Activated CD4-positive, alpha-beta T cell treated with anti-CD3 and anti-CD28 coated beads for 36 hours (primary cell): ENCODE data around the gene ZNF396. TPM values are rescaled to one million over a fixed set of nuclear protein-coding genes. Genes with fewer than 3 reads are reported as not detected.
A peak's percentile ranks its signal among the peaks of the same experiment; 100 is the strongest.

Source experiments
- ATAC-seq: fragments of 200-7000 bp; cut with Tn5 transposase; one replicate; pipeline ENCODE4 v1.10.0; 2021; ENCODE audit warnings: mild to moderate bottlenecking, moderate library complexity
- CTCF ChIA-PET: fragments of 350-600 bp; sonication (Branson Sonifier 250); formaldehyde crosslinking; loops from one replicate; lab custom pipeline; 2021; ENCODE audit warnings: antibody characterized with exemption; lab: Charles Lee
- POLR2A ChIA-PET: fragments of 350-600 bp; sonication (Branson Sonifier 250); formaldehyde crosslinking; loops from one replicate; lab custom pipeline; 2021; ENCODE audit warnings: antibody characterized with exemption, inconsistent platforms; lab: Charles Lee
- DNase-seq: peaks from one replicate; pipeline ENCODE4 v3.0.0-alpha.2; 2020
- H3K27ac Mint-ChIP-seq: one replicate; pipeline ENCODE4 v1.8.0; 2021; ENCODE audit warnings: mixed read lengths
- H3K27me3 Mint-ChIP-seq: one replicate; pipeline ENCODE4 v1.8.0; 2021; ENCODE audit warnings: mixed read lengths
- H3K36me3 Mint-ChIP-seq: one replicate; pipeline ENCODE4 v1.8.0; 2021; ENCODE audit warnings: low read depth, mixed read lengths
- H3K4me1 Mint-ChIP-seq: one replicate; pipeline ENCODE4 v1.8.0; 2021; ENCODE audit warnings: mixed read lengths
- H3K4me3 Mint-ChIP-seq: one replicate; pipeline ENCODE4 v1.8.0; 2021; ENCODE audit warnings: mild to moderate bottlenecking, moderate library complexity, mixed read lengths
- H3K9me3 Mint-ChIP-seq: one replicate; pipeline ENCODE4 v1.8.0; 2021; ENCODE audit warnings: low read depth, mixed read lengths
- intact Hi-C, 2 experiments: fragments of 100-400 bp; cut with DNase I in 1 of 2; cut with micrococcal nuclease in 1 of 2; formaldehyde crosslinking; loops; one replicate each; pipeline versions ENCODE4 v1.14.2 to v1.15.1; 2022 to 2024; cut with DNase I, micrococcal nuclease
- total RNA-seq, 2 experiments: library from RNA; stranded (reverse); gene quantifications; one replicate each; pipeline ENCODE4 v1.2.3, GENCODE V29; 2021

Gene ZNF396
- 1 to 10 TPM in 1 of 2 experiments, under 1 TPM in 1; 0.47 to 1.1 TPM for total RNA-seq

DNA sequence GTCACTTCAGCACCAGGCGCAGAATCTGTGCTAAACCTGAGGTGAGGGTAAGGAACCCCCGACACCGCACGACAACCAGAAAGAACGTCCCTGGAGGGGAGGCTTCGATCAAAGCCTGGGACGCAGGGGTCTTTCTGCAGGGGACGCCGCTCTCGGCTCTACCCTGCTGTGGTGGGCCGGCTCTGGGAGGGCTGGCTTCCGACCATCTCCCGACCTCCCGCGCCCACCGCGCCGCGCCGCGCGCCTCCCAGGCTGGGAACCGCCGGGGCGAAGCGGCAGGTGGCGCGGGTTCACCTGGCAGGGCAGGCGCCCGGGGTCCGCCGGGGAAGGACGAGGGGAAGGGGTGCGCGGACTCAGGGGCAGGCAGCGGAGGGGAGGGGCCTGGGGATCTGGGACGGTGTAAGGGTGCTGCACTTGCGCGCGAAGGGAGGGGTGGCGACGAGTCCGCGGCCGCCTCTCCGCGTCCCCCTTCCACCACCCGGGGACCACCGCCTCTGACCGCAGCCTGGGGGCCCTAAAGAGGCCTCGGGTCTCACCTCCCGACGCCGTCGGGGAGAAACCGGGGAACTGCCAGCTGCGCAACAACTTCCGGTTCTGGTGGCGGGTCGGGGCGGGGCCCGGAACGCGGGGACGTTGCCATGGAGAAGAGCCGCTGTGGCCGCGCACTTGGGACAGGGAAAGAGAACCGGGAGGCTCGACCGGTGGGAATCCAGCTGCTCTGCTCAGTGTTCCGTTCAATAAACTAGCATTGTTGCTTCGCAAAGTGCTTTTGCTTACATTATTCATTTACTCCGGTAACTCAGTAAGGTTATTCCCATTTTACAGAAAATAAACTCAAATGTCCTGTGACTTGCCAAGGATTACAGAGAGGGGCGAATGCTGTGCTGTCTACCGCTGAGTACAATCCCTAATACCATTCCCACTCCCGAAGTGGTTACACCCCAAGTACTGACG lies at the start of gene ZNF396:
TSS of gene ZNF396 (minus strand) at position 596 of the 954 bp plus-strand sequence. CDS start 3,045 bp downstream, outside the sequence.
- Mint-ChIP-seq H3K36me3 (no peaks in the 10 kb centered on the region), H3K4me3 (peak within 1 kb of the TSS; percentile 71), H3K27ac (peak within 1 kb of the TSS; percentile 19), H3K9me3 (no peaks in the 10 kb centered on the region), H3K27me3 (no peaks in the 10 kb centered on the region), H3K4me1 (peaks cover 10% of the 10 kb centered on the region)
- POLR2A ChIA-PET: no interaction called here
- CTCF ChIA-PET: no interaction called here
- ATAC-seq (peak; percentile 79), DNase-seq (peak; percentile 81)
- intact Hi-C loops: loop anchor here in 1 of 2 experiments (1.0 to 2.0 kb wide), 3 partner anchors 33 to 596 kb away; partner anchors contain the start of genes INO80C, RMP24 and ZNF24

DNA sequence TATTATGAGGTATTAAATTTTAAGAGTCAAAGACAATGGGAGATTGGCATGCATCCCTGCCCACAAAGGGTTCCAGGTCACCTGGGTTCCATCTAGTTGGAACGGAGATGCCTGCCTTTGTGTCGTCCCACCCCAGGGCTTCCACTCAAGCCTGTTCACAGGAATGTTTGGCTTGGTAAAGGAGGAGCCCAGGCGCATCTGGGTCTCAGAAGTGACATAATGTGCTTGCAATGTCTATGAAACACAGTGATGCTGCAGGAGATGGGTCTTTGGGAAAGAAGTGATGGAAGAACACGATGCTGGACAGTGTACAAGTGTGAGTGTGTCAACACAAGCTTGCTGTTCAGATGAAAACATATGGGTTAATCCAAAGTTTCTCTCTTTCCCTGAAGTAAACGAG lies 49.6 kb upstream of the ZNF396 start:
- ATAC-seq (no peak), DNase-seq (no peak)
- intact Hi-C loops: no loop called here
- peaks cover 2% of the 10 kb centered on the region for H3K27me3 Mint-ChIP-seq
- H3K36me3 Mint-ChIP-seq: no peaks in the 10 kb centered on the region
- no peak overlapping the region for H3K27ac Mint-ChIP-seq
- no peak overlapping the region for H3K4me3 Mint-ChIP-seq
- CTCF ChIA-PET: no interaction called here
- POLR2A ChIA-PET: no interaction called here
- H3K9me3 Mint-ChIP-seq: no peaks in the 10 kb centered on the region
- H3K4me1 Mint-ChIP-seq: no peaks in the 10 kb centered on the region

DNA sequence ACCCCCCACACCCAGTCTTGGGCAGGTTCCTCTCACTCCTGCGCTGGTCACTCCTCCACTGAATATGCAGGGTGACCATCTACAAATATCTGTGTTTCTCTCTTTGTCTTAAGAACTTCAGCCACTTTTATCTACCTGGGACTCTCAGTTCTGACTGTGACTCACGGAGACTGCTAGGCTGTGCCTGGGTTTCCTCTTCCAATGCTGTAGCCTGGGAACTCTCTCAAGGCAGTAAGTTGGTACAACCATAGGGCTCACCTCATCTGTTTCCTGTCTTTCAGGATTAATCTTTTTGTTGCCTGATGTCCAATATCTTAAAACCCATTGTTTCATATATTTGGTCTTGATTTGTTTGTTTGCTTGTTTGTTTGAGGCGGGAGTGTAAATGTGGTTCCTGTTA lies 47.2 kb upstream of the ZNF396 start:
- intact Hi-C loops: no loop called here
- DNase-seq: no peak
- ChIA-PET POLR2A (no interaction called here), CTCF (no interaction called here)
- no peak overlapping the region for H3K4me3 Mint-ChIP-seq
- no peak overlapping the region for H3K27ac Mint-ChIP-seq
- H3K36me3 Mint-ChIP-seq: no peaks in the 10 kb centered on the region
- no peak for ATAC-seq
- H3K9me3 Mint-ChIP-seq: no peaks in the 10 kb centered on the region
- H3K27me3 Mint-ChIP-seq: peaks cover 2% of the 10 kb centered on the region
- H3K4me1 Mint-ChIP-seq: no peaks in the 10 kb centered on the region

DNA sequence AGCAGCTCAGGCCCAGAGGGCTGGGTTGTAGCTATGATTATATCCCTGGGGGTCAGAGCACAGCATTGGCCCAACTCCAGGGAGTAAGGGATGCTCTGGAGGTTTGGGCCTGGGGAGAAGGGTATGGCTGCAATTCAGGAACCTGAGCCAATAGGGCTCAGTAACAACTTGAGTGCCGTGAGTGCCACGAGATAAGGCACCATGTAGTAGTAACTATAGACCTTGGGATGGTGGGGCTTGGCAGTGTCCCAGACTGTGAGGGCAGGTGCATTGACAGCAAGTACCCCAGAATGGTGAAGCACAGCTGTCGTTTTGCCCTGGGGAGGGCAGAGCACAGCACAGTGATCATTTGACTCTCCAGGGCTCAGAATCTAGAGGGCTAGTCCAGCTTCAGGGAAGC lies 45.1 kb upstream of the ZNF396 start:
- Mint-ChIP-seq H3K27ac (no peak overlapping the region), H3K9me3 (peaks cover 9% of the 10 kb centered on the region), H3K27me3 (peaks cover 2% of the 10 kb centered on the region), H3K4me1 (no peaks in the 10 kb centered on the region), H3K36me3 (no peaks in the 10 kb centered on the region), H3K4me3 (no peak overlapping the region)
- DNase-seq (no peak), ATAC-seq (no peak)
- ChIA-PET CTCF (interaction anchor here (1.5 kb wide), 1 partner anchor 14 kb away, joined by 4 read pairs; no protein-coding TSS in a partner anchor), POLR2A (no interaction called here)
- intact Hi-C loops: no loop called here

GRCh38 chr18:35418610-35419009 lies 41.5 kb upstream of the ZNF396 start:
- Mint-ChIP-seq H3K27ac (no peak overlapping the region), H3K27me3 (peaks cover 2% of the 10 kb centered on the region), H3K4me3 (no peak overlapping the region), H3K4me1 (peaks cover 18% of the 10 kb centered on the region), H3K9me3 (peaks cover 13% of the 10 kb centered on the region), H3K36me3 (no peaks in the 10 kb centered on the region)
- ATAC-seq (no peak), DNase-seq (no peak)
- ChIA-PET POLR2A (no interaction called here), CTCF (no interaction called here)
- intact Hi-C loops: no loop called here

DNA sequence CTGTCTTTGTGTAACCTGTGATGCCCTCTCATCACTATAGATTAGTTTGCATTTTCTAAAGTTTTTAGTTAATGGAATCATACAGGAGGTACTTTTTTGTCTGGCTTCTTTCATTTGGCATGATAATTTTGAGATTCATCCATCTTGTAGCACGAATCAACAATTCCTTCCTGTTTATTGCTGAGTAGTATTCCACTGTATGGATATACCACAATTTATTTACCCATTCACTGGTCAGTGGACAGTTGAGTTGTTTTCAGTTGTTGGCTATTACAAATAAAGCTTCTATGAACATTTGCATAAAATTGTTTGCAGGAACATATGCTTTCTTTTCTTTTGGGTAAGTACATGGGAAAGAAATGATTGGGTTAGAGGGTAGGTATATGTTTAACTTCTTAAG lies 40.1 kb upstream of the ZNF396 start:
- Mint-ChIP-seq H3K9me3 (peaks cover 13% of the 10 kb centered on the region), H3K27me3 (peaks cover 2% of the 10 kb centered on the region), H3K4me1 (peaks cover 25% of the 10 kb centered on the region), H3K4me3 (no peak overlapping the region), H3K36me3 (no peaks in the 10 kb centered on the region), H3K27ac (no peak overlapping the region)
- DNase-seq (no peak), ATAC-seq (no peak)
- intact Hi-C loops: no loop called here
- ChIA-PET CTCF (no interaction called here), POLR2A (no interaction called here)

GRCh38 chr18:35415511-35416073 lies 38.5 kb upstream of the ZNF396 start:
- H3K27ac Mint-ChIP-seq: peak overlapping the region; percentile 59
- H3K36me3 Mint-ChIP-seq: no peaks in the 10 kb centered on the region
- peak; percentile 66 for ATAC-seq
- no peak for DNase-seq
- POLR2A ChIA-PET: no interaction called here
- peaks cover 26% of the 10 kb centered on the region for H3K4me1 Mint-ChIP-seq
- peak overlapping the region; percentile 3 for H3K4me3 Mint-ChIP-seq
- H3K27me3 Mint-ChIP-seq: peaks cover 4% of the 10 kb centered on the region
- H3K9me3 Mint-ChIP-seq: peaks cover 13% of the 10 kb centered on the region
- intact Hi-C loops: no loop called here
- CTCF ChIA-PET: no interaction called here

DNA sequence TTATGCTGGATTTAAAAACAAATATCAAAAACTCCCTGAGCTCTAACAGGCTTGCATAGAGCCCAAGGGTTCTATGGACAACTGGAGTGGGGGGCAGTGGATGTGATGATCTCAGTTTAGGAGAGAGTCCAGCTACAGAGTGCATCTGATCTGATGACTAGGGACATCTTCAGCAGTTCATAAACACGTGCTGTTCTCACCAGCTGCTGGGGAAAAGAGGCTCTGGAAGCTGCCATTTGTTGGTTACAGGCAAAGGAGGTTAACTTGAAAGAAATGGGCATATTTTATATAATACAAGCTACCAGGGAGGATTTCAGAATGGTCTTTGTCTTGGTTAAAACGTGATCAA lies 36.0 kb upstream of the ZNF396 start:
- no peak for ATAC-seq
- H3K27me3 Mint-ChIP-seq: peaks cover 4% of the 10 kb centered on the region
- no peaks in the 10 kb centered on the region for H3K36me3 Mint-ChIP-seq
- peaks cover 8% of the 10 kb centered on the region for H3K9me3 Mint-ChIP-seq
- DNase-seq: no peak
- POLR2A ChIA-PET: no interaction called here
- CTCF ChIA-PET: interaction anchor here (0.7 to 1.2 kb wide), 4 partner anchors 27 to 343 kb away, joined by 3 to 4 read pairs (median 3); no protein-coding TSS in a partner anchor
- intact Hi-C loops: no loop called here
- no peak overlapping the region for H3K27ac Mint-ChIP-seq
- peaks cover 26% of the 10 kb centered on the region for H3K4me1 Mint-ChIP-seq
- no peak overlapping the region for H3K4me3 Mint-ChIP-seq

- ATAC-seq (no peak), DNase-seq (no peak)
- H3K4me3 Mint-ChIP-seq: no peak overlapping the region
- H3K27ac Mint-ChIP-seq: no peak overlapping the region
- H3K36me3 Mint-ChIP-seq: no peaks in the 10 kb centered on the region
- intact Hi-C loops: no loop called here
- no peaks in the 10 kb centered on the region for H3K9me3 Mint-ChIP-seq
- POLR2A ChIA-PET: no interaction called here
- H3K4me1 Mint-ChIP-seq: peaks cover 28% of the 10 kb centered on the region
- CTCF ChIA-PET: interaction anchor here (0.6 kb wide), 1 partner anchor 1023 kb away, joined by 3 read pairs; no protein-coding TSS in a partner anchor
- H3K27me3 Mint-ChIP-seq: peaks cover 4% of the 10 kb centered on the region
Measured at GRCh38 chr18:35411625-35412351, 34.7 kb upstream of the ZNF396 start.

DNA sequence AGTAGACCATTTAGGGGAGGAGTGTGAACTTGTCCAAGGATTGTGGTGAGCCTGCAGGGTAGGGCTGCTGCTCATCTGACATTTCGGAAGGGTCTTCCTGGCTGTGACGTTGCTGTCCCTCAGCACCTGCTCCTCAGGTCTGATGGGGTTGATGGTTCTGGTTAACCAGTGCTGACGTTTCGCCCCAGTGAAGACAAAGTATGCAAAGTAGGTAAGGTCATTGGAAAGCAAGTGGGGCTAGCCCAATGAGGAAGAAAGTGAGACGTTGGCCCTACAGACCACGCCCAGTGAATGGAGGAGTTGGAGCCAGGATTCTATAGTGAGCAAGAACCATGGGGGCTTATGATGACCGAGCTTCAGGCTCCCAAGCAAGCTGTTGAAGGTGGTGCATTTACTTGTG lies 33.4 kb upstream of the ZNF396 start:
- Mint-ChIP-seq H3K27me3 (peaks cover 4% of the 10 kb centered on the region), H3K9me3 (no peaks in the 10 kb centered on the region), H3K4me3 (no peak overlapping the region), H3K27ac (no peak overlapping the region), H3K4me1 (peaks cover 19% of the 10 kb centered on the region), H3K36me3 (no peaks in the 10 kb centered on the region)
- ATAC-seq: no peak
- ChIA-PET POLR2A (no interaction called here), CTCF (interaction anchor here (0.6 to 1.2 kb wide), 3 partner anchors 12 to 232 kb away, joined by 3 read pairs; no protein-coding TSS in a partner anchor)
- DNase-seq: no peak
- intact Hi-C loops: no loop called here

DNA sequence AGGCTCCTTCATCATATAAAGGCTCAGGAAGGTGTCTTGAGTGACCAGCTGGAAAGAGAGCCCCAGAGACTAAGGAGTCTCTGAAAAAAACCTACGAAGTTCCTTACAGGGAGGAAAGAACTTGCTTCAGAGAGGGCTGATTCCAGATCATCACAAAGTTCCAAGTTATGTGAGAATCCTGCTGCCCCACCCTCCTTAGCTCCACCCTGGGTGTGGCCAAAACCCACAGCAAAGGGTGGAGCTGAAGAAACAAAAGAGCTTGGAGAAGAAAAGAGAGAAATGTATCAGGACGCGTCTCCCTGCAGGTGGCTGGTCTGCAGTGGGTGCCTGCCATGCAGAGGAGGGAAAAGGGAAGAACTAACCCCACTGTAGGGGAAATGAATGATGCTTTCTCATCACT lies 32.8 kb upstream of the ZNF396 start:
- H3K27ac Mint-ChIP-seq: no peak overlapping the region
- ChIA-PET POLR2A (no interaction called here), CTCF (interaction anchor here (0.6 to 1.2 kb wide), 3 partner anchors 12 to 175 kb away, joined by 3 read pairs; no protein-coding TSS in a partner anchor)
- H3K4me1 Mint-ChIP-seq: peaks cover 13% of the 10 kb centered on the region
- H3K9me3 Mint-ChIP-seq: no peaks in the 10 kb centered on the region
- DNase-seq (no peak), ATAC-seq (no peak)
- H3K4me3 Mint-ChIP-seq: no peak overlapping the region
- H3K36me3 Mint-ChIP-seq: no peaks in the 10 kb centered on the region
- H3K27me3 Mint-ChIP-seq: peaks cover 4% of the 10 kb centered on the region
- intact Hi-C loops: loop anchor here (5.0 to 10.0 kb wide), 7 partner anchors 67 to 875 kb away; partner anchors contain the start of genes INO80C (in 1 of the 2) and RMP24 (in 1 of the 2)
